Activated CD4-positive, alpha-beta memory T cell treated with anti-CD3 and anti-CD28 coated beads, Interleukin-2, amount 10 ng/mL, durations not matched to agents 7 days and 5 days (primary cell): ENCODE measurements around the gene BRD3. TPM values are rescaled to one million over a fixed set of nuclear protein-coding genes. Genes with fewer than 3 reads are reported as not detected.

Experiments used
- CTCF ChIA-PET: fragments of 350-600 bp; sonication (Branson Sonifier 250); formaldehyde crosslinking; loops from one replicate; lab custom pipeline; 2021; ENCODE audit warnings: antibody characterized with exemption, inconsistent platforms; lab: Charles Lee
- POLR2A ChIA-PET: fragments of 350-600 bp; sonication (Branson Sonifier 250); formaldehyde crosslinking; loops from one replicate; lab custom pipeline; 2021; ENCODE audit warnings: antibody characterized with exemption; lab: Charles Lee
- DNase-seq: peaks from one replicate; pipeline ENCODE4 v3.0.0-alpha.2; 2020
- H3K27ac Mint-ChIP-seq: one replicate; pipeline ENCODE4 v1.8.0; 2021; ENCODE audit warnings: mild to moderate bottlenecking, mixed read lengths
- H3K27me3 Mint-ChIP-seq: one replicate; pipeline ENCODE4 v1.8.0; 2021; ENCODE audit warnings: mixed read lengths
- H3K36me3 Mint-ChIP-seq: one replicate; pipeline ENCODE4 v1.8.0; 2021; ENCODE audit warnings: low read depth, mixed read lengths
- H3K4me1 Mint-ChIP-seq: one replicate; pipeline ENCODE4 v1.8.0; 2021; ENCODE audit warnings: mixed read lengths
- H3K4me3 Mint-ChIP-seq: one replicate; pipeline ENCODE4 v1.8.0; 2021; ENCODE audit warnings: mild to moderate bottlenecking, mixed read lengths
- H3K9me3 Mint-ChIP-seq: one replicate; pipeline ENCODE4 v1.8.0; 2021; ENCODE audit warnings: mixed read lengths
- total RNA-seq, 2 experiments: library from RNA; stranded (reverse); gene quantifications; one replicate each; pipeline ENCODE4 v1.2.3, GENCODE V29; 2021

The BRD3 gene
- total RNA-seq, 2 experiments from 2014 or later = 26.0 to 29.3 TPM

DNA sequence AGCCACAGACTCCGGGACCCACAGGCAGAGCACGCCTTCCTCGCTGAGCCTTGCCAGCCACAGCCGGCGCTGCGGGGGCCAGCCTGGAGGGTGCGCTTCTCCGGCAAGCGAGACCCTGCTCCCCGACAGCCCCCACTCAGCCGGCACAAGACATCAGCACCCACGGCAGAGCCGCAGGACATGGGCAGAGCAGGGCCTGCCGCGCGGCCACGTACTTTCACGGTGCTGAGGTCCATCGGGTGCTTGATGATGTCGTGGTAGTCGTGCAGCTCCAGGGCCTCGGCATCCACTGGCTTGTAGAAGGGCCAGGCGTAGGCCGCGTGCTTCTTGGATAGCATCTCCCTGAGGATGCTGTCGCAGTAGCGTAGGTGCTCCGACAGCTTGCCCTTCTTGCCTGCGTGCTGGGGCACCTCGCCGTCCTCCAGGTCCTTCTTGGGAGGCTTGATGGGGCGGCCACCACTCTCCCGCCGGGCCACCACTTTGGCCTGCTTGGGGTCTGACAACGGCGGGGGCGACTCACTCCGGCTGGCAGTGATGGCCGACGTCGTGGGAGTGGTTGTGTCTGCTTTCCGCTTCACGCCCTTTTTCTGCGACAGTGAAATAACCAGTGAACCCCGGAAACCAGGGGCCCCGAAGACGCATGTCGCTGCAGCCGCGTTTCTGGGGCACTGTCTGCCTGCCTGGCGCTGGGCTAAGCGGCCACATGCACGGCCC, 19.8 kb downstream of the BRD3 start:
- Mint-ChIP-seq H3K4me1 (no peaks in the 10 kb centered on the region), H3K27ac (no peak overlapping the region), H3K27me3 (no peaks in the 10 kb centered on the region), H3K4me3 (no peak overlapping the region), H3K36me3 (peaks cover 9% of the 10 kb centered on the region), H3K9me3 (no peaks in the 10 kb centered on the region)
- POLR2A ChIA-PET = no interaction called here
- CTCF ChIA-PET = no interaction called here
- DNase-seq = no peak

DNA sequence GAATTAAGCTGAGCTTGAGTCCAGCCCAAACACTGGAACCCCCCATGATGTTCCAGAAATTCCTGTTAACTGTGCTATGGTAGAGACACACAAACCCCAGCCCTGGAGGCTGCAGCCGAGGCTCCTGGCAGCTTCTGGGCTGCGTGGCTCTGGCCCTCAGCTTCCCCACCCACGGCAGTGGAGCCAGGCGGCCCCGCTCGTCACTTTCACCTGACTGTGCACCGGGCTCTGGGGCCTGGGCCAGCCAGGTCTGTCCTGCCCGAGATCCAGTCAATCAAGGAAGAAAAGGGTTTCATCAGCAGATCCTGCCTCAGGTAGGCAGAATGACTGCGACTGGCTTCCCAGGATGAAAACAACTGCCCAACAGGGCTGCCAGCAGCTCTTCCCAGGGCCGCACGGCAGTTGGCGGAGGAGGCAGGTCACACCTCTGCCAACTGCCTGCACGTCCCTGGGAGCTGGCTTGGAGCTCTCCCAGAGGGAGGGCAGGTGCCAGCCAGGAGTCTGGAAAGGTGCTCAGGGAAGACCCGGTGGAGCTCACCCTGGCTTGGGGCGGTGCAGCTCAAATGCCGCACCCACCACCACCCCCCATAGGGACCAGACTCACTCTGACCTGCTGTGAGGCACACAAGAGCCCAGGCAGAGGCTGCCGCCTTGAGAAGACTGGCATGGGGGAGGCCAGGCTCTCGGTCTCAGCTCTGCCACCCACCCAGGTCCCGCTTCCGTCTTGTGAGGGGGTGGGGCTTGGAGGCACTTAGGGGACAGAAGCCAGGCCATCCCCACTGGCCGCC, 20.7 kb downstream of the BRD3 start:
- Mint-ChIP-seq H3K27me3 (no peaks in the 10 kb centered on the region), H3K27ac (no peak overlapping the region), H3K4me1 (no peaks in the 10 kb centered on the region), H3K36me3 (peaks cover 9% of the 10 kb centered on the region), H3K9me3 (no peaks in the 10 kb centered on the region), H3K4me3 (no peak overlapping the region)
- ChIA-PET POLR2A (no interaction called here), CTCF (no interaction called here)
- DNase-seq = no peak

DNA sequence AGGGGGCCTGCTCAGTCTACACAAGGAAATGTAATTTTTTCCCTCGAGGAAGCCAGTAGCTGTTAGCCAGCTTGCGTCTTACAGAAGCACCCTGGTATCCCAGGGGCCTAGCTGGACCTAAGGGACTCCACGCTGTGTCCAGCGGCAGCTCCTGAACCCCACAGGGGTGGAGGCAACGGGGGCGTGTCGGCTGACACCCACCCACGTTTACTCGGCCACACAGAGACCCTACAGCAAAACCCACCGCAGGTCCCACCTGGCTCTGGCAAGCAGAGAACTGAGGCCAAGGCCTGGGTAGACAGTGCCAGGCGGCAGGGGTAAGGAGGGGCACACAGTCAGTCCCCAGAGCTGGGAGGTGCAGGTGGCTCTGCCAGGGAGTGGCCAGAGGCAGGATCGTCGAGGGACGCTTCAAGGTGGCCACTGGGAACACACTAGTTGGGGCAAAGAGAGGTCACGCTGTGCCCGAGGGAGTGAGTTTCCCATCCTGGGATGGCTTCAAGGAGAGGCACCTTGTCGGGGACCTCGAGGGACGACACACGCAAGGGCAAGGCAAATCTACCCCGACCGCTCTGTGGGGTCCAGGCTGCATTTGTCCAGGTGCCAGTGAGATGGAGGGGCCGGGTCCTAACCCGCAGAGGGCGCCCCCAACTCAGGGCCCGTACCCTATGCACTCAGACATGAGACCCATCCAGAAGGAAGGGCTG, 21.8 kb downstream of the BRD3 start:
- ChIA-PET CTCF (no interaction called here), POLR2A (no interaction called here)
- H3K27ac Mint-ChIP-seq = no peak overlapping the region
- no peaks in the 10 kb centered on the region for H3K4me1 Mint-ChIP-seq
- peaks cover 6% of the 10 kb centered on the region for H3K36me3 Mint-ChIP-seq
- H3K4me3 Mint-ChIP-seq = no peak overlapping the region
- no peaks in the 10 kb centered on the region for H3K9me3 Mint-ChIP-seq
- no peak for DNase-seq
- no peaks in the 10 kb centered on the region for H3K27me3 Mint-ChIP-seq

DNA sequence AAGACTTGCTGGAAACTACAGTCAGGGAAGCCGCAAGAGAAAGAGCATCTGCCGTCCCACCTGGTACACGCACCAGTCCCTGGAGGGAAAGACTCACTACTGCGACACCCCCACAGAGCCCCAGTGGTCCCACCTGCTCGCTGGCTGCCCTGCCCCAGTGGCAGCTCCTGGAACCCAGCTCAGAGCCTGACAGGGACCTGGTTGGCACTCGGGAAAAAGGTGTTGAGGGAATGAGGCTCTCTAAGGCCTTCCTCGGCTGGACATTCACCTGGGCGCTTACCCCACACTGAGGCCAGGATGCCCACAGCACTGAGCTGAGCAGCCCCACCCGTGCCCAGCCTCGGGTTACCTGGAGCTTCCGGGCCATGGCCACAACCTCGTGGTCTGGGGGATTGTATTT, 22.9 kb downstream of the BRD3 start:
- no peak overlapping the region for H3K27ac Mint-ChIP-seq
- no peak for DNase-seq
- ChIA-PET POLR2A (no interaction called here), CTCF (no interaction called here)
- H3K36me3 Mint-ChIP-seq = peaks cover 10% of the 10 kb centered on the region
- no peaks in the 10 kb centered on the region for H3K4me1 Mint-ChIP-seq
- H3K4me3 Mint-ChIP-seq = no peak overlapping the region
- H3K9me3 Mint-ChIP-seq = no peaks in the 10 kb centered on the region
- H3K27me3 Mint-ChIP-seq = no peaks in the 10 kb centered on the region

DNA sequence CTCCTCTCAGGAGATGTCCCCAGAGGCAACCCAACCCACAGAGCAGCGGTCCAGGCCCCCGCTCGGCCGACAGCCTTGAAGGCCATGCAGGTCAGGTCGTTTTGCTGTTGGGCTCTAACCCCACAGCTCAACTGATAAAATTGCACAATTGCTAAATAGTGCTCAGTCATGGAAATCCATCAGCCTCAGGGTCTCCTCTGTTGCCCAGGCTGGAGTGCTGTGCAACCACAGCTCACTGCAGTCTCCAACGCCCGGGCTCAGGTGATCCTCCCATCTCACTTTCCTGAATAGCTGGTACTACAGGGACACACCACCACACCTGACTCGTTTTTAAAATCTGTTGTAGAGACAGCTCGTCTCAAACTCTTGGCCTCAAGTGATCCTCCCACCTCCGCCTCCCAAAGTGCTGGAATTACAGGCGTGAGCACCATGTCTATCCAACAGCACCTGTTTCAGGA, 24.3 kb downstream of the BRD3 start:
- no peaks in the 10 kb centered on the region for H3K27me3 Mint-ChIP-seq
- no peak for DNase-seq
- CTCF ChIA-PET = no interaction called here
- H3K36me3 Mint-ChIP-seq = peaks cover 22% of the 10 kb centered on the region
- peaks cover 2% of the 10 kb centered on the region for H3K9me3 Mint-ChIP-seq
- POLR2A ChIA-PET = no interaction called here
- no peaks in the 10 kb centered on the region for H3K4me1 Mint-ChIP-seq
- no peak overlapping the region for H3K27ac Mint-ChIP-seq
- H3K4me3 Mint-ChIP-seq = no peak overlapping the region

DNA sequence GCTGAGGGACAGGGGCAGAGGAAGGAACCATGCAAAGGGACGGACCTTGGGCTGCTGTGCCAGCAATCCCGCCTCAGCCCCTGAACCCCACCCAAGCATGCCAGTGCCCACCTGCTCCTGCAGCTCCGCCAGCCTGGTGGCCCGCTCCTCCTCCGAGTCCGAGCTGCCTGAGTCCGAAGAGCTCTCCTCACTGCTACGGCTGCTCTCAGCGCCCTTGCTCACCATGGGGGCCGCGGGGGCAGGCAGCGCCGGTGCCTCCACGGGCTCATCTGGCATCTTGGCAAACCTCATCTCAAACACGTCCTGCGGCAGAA, 26.2 kb downstream of the BRD3 start:
- Mint-ChIP-seq H3K4me1 (no peaks in the 10 kb centered on the region), H3K4me3 (no peak overlapping the region), H3K27me3 (no peaks in the 10 kb centered on the region), H3K27ac (no peak overlapping the region), H3K36me3 (peaks cover 30% of the 10 kb centered on the region), H3K9me3 (peaks cover 2% of the 10 kb centered on the region)
- POLR2A ChIA-PET = no interaction called here
- CTCF ChIA-PET = no interaction called here
- DNase-seq = no peak

DNA sequence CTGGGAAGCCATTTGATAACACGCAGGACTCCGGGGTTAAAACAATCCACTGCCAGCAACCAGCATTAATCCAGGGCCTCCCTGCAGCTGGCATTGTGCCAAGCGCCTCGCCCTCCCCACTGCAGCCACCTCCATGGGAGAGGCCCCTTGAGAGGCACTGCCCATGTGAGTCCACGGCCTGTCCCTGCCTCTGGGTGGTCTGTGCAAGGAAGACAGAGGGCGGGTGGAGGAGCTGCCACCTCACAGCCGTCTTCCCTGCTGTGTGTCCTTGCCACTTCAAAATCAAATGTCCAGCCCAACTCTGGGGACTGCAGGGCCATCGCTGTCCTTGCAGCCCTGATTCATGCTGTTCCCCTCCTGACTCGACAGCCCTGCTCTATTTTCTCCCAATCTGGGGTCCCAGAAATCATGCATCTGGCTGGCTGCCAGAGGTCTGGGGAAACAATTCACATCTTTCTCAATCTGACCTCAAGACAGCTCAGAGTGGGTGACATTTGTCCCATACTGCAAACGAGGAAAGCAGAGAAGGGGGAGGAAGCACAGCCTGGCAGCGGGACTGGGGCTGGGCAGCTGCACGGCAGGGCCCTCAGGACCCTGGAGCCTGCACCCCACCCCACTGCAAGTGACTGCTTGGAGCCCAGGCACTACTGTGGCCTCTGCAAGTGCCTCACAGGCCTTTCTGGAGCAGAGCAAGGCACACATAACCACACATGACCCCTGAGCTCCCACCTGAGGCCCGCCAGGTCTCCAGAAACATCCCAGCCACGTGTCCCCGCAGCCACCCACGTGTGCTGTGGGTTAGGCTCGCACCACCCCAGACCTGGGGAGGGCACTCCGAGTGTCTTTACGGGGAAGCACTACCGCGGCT, 26.8 kb downstream of the BRD3 start:
- Mint-ChIP-seq H3K27ac (no peak overlapping the region), H3K4me3 (no peak overlapping the region), H3K9me3 (peaks cover 2% of the 10 kb centered on the region), H3K27me3 (no peaks in the 10 kb centered on the region), H3K36me3 (peaks cover 35% of the 10 kb centered on the region), H3K4me1 (no peaks in the 10 kb centered on the region)
- POLR2A ChIA-PET = no interaction called here
- DNase-seq = no peak
- CTCF ChIA-PET = no interaction called here

DNA sequence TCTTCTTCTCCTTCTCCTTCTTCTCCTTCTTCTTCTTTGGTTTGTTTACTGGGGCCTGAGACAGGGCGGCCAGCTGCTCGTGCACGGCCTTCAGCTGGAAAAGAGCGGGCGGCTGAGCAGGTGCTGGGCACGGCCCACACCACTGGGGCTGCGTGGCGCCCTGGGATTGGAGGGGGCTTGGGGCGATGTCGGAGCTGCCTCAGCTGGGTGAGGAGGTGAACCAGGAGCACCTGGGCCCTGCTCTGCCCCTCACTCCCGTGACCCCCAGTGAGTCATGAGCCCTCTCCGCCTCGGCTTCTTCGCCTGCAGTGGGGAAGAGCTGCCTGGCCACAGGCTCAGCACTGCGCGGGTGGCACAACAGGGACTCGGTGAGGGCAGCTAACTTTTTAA, 27.7 kb downstream of the BRD3 start:
- H3K36me3 Mint-ChIP-seq = peaks cover 37% of the 10 kb centered on the region
- peaks cover 2% of the 10 kb centered on the region for H3K9me3 Mint-ChIP-seq
- H3K27me3 Mint-ChIP-seq = no peaks in the 10 kb centered on the region
- no peaks in the 10 kb centered on the region for H3K4me1 Mint-ChIP-seq
- DNase-seq = no peak
- POLR2A ChIA-PET = no interaction called here
- CTCF ChIA-PET = no interaction called here
- no peak overlapping the region for H3K27ac Mint-ChIP-seq
- no peak overlapping the region for H3K4me3 Mint-ChIP-seq

DNA sequence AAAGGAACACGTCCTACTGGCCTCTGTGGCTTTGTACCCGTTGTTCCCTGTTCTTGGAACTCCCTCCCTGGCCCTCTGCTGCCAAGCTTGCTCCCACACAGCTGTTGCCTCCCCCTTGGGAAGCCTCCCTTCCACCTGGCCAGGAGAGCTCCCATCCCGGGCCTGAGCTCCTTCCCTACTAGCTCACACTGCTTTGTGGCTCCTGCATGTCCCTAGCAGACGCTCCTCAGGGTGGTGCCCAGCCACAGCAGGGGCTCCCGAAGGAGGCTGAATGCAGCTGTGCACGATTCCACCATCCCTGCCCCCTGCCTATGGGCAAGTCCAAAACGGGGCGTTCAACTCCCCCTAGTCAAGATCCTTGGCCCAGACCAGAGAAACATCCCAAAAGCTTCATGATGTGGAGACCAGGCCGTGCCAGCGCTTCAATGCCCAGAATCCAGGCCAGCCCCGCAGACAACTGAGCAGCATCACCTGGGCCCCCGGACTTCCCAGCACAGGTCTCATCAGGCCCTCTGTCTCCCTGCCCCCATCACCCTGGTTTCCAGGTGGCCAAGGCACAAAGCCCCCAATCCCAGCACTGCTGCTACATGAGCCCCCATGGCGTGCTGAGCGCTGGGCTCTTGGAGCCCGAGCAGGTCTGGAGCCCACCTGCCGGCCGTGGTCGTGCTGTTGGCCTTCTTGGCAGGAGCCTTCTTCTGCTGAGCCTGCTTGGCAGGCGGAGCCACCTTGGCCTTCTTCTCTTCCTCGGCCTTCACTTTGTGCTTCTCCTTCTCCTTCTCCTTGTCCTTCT, 28.2 kb downstream of the BRD3 start:
- H3K27ac Mint-ChIP-seq = no peak overlapping the region
- H3K4me3 Mint-ChIP-seq = no peak overlapping the region
- ChIA-PET CTCF (no interaction called here), POLR2A (no interaction called here)
- peaks cover 2% of the 10 kb centered on the region for H3K9me3 Mint-ChIP-seq
- no peaks in the 10 kb centered on the region for H3K4me1 Mint-ChIP-seq
- H3K36me3 Mint-ChIP-seq = peaks cover 37% of the 10 kb centered on the region
- no peak for DNase-seq
- H3K27me3 Mint-ChIP-seq = no peaks in the 10 kb centered on the region

DNA sequence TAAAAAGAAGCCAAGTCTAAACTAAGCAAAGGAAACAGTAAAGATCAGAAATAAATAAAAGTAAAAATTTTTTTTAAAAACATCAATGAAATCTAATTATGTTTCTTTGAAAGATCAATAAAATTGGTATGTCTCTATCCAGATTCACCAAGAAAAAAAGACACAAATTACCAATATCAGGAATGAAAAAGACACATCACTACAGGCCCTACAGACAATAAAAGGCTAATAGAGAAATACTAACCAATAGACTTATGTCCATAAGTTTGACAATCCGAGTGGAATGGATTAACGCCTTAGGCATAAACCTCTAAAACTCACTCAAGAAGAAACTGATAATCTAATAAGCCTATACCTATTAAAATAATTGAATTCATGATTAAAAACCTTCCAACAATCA, 30.2 kb downstream of the BRD3 start:
- DNase-seq = no peak
- ChIA-PET CTCF (no interaction called here), POLR2A (no interaction called here)
- Mint-ChIP-seq H3K4me1 (no peaks in the 10 kb centered on the region), H3K36me3 (peaks cover 45% of the 10 kb centered on the region), H3K4me3 (no peak overlapping the region), H3K9me3 (peaks cover 2% of the 10 kb centered on the region), H3K27ac (no peak overlapping the region), H3K27me3 (no peaks in the 10 kb centered on the region)

DNA sequence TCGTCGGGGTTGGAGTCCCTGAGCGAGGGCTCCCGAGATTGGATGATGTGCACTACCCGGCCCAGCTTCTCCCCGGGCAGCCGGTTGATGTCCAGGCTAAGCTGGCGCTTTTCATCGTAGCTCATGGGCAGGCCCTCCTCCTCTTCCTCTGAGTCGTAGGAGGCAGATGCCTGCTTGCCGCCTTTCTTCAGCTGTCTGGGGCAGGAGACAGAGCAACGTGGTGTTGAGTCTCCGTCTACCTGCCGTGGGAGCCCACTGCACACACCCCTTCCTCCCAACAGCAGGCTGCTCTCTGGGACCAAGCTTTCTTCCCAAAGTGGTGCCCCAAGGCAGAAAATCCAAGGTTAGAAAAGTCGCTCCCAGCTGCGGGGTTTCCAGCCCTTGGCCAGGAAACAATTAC, 31.7 kb downstream of the BRD3 start:
- no peaks in the 10 kb centered on the region for H3K27me3 Mint-ChIP-seq
- ChIA-PET CTCF (no interaction called here), POLR2A (no interaction called here)
- DNase-seq = no peak
- H3K9me3 Mint-ChIP-seq = peaks cover 2% of the 10 kb centered on the region
- no peak overlapping the region for H3K27ac Mint-ChIP-seq
- H3K4me3 Mint-ChIP-seq = no peak overlapping the region
- H3K4me1 Mint-ChIP-seq = no peaks in the 10 kb centered on the region
- peaks cover 42% of the 10 kb centered on the region for H3K36me3 Mint-ChIP-seq
